Measurements from ENCODE around the gene GABRG3.

The GABRG3 gene

DNA sequence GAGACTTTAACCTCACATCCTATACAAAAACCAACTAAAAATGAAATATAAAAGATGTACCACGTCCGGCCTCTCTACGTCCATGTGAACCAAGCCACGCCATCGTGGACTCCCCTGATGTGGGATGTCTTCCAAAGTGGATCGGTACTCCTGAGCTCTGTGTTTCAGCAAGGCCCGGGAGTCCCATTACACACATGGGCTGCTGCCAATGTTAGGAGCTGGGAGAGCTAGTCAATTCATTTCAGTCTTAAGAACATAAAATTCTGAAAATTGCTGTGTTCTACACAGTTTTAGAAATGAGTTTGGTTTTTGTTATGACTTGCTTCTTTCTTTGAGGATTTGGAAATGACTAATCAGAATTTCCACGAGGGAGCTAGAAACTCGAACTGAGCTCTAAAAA is 131.0 kb downstream of the GABRG3 start:
- no peaks in the 10 kb centered on the region for H3K9me3 ChIP-seq
- no peak for DNase-seq
- TF ChIP-seq, protein P1, sequence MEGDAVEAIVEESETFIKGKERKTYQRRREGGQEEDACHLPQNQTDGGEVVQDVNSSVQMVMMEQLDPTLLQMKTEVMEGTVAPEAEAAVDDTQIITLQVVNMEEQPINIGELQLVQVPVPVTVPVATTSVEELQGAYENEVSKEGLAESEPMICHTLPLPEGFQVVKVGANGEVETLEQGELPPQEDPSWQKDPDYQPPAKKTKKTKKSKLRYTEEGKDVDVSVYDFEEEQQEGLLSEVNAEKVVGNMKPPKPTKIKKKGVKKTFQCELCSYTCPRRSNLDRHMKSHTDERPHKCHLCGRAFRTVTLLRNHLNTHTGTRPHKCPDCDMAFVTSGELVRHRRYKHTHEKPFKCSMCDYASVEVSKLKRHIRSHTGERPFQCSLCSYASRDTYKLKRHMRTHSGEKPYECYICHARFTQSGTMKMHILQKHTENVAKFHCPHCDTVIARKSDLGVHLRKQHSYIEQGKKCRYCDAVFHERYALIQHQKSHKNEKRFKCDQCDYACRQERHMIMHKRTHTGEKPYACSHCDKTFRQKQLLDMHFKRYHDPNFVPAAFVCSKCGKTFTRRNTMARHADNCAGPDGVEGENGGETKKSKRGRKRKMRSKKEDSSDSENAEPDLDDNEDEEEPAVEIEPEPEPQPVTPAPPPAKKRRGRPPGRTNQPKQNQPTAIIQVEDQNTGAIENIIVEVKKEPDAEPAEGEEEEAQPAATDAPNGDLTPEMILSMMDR (IDR thresholded peaks at IDR 0.05; ENCODE audit: low read depth, low read length), result no peak
- no peaks in the 10 kb centered on the region for H3K36me3 ChIP-seq
- no peaks in the 10 kb centered on the region for H3K27me3 ChIP-seq
- no peaks in the 10 kb centered on the region for H3K4me1 ChIP-seq
- no peak overlapping the region for H3K4me3 ChIP-seq (ENCODE audit: low read depth, low read length)

- no peaks in the 10 kb centered on the region for H3K27me3 ChIP-seq
- DNase-seq, result no peak
- H3K9me3 ChIP-seq, result no peaks in the 10 kb centered on the region
- H3K4me3 ChIP-seq (ENCODE audit: low read depth, low read length), result no peak overlapping the region
- peaks cover 3% of the 10 kb centered on the region; the same call in 1 of the 2 replicates for H3K4me1 ChIP-seq
- H3K36me3 ChIP-seq, result no peaks in the 10 kb centered on the region
- TF ChIP-seq, protein P1 (IDR thresholded peaks at IDR 0.05; ENCODE audit: low read depth, low read length), result no peak
These were observed 140.3 kb downstream of the GABRG3 start for GRCh38 chr15:27111323-27111722.

- DNase-seq, result no peak
- TF ChIP-seq, protein P1 (IDR thresholded peaks at IDR 0.05; ENCODE audit: low read depth, low read length), result no peak
- H3K36me3 ChIP-seq, result no peaks in the 10 kb centered on the region
- H3K27me3 ChIP-seq, result no peaks in the 10 kb centered on the region
- H3K4me3 ChIP-seq (ENCODE audit: low read depth, low read length), result no peak overlapping the region
- H3K4me1 ChIP-seq, result peaks cover 2% of the 10 kb centered on the region
- H3K9me3 ChIP-seq, result no peaks in the 10 kb centered on the region
These were observed 143.5 kb downstream of the GABRG3 start for GRCh38 chr15:27114473-27114872.

DNA sequence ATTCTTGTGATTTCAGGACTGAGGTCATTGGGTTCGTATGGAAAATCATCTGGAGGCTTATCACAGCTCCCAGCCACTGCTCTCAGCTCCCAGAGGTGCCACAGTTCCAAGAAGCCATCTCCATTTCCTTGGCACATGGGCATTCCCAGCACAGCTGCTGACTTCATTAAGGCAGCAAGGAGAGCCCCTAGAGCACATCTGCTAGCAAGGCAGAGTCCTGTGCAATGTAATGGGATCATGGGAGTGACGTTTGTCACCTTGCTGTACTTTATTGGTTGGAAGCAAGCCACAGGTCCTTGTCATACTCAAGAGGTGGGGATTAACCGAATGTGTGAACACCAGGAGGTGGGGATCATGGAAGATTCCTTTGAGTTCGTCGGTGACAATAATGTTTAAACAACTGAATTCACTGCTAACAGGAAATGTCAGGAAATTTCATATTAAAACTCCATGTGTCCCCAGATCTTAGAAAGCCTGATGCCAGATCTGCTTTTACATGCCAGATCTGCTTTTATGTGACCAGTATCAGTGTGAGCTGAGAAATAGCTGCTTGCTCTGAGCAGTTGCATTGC is 148.8 kb downstream of the GABRG3 start:
- DNase-seq, result no peak
- Histone ChIP-seq H3K36me3 (no peaks in the 10 kb centered on the region), H3K4me1 (peaks cover 40% of the 10 kb centered on the region), H3K4me3 (ENCODE audit: low read depth, low read length) (no peak overlapping the region), H3K9me3 (no peaks in the 10 kb centered on the region), H3K27me3 (no peaks in the 10 kb centered on the region)
- TF ChIP-seq, protein P1 (IDR thresholded peaks at IDR 0.05; ENCODE audit: low read depth, low read length), result no peak

DNA sequence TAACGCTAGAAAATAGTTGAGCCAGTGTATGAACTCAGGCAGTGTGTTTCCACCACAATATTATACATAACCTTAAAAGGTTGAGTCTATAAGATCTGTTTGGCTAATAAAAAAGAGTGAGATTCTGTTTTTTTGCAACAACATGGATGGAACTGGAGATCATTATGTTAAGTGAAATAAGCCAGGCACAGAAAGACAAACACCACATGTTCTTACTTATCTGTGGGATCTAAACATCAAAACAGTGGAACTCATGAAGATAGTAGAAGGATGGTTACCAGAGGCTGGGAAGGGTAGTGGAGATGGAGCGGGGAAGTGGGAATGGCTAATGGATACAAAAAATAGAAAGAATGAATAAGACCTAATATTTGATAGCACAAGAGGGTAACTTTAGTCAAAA is 150.7 kb downstream of the GABRG3 start:
- Histone ChIP-seq H3K27me3 (no peaks in the 10 kb centered on the region), H3K4me3 (ENCODE audit: low read depth, low read length) (no peak overlapping the region), H3K4me1 (peaks cover 40% of the 10 kb centered on the region), H3K36me3 (no peaks in the 10 kb centered on the region), H3K9me3 (no peaks in the 10 kb centered on the region)
- DNase-seq, result no peak
- TF ChIP-seq, protein P1 (IDR thresholded peaks at IDR 0.05; ENCODE audit: low read depth, low read length), result no peak

DNA sequence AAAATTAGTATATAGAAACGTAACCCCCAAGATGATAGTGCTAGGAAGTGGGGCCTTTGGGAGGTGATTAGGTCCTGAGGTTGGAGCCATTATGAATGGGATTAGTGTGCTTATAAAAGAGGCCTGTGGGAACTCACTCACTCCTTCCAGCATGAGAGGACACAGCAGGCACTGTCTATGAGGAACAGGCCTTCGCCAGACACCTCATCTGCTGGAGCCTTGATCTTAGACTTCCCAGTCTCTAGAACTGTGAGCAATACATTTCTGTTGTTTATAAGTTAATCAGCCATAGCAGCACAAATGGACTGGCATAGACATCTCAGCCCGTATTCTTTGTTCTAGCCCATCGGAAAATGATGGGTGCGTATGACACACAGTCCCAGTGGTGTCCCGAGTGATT is 152.3 kb downstream of the GABRG3 start:
- peaks cover 40% of the 10 kb centered on the region for H3K4me1 ChIP-seq
- H3K36me3 ChIP-seq, result no peaks in the 10 kb centered on the region
- H3K4me3 ChIP-seq (ENCODE audit: low read depth, low read length), result no peak overlapping the region
- no peak for DNase-seq
- TF ChIP-seq, protein P1 (IDR thresholded peaks at IDR 0.05; ENCODE audit: low read depth, low read length), result no peak
- no peaks in the 10 kb centered on the region for H3K9me3 ChIP-seq
- H3K27me3 ChIP-seq, result no peaks in the 10 kb centered on the region
